ENCODE results near the gene SSH2.
"Not testable (repeated sequence)": the region's sequence is repeated elsewhere in the genome, so short reads cannot be mapped to it uniquely, and the experiment has no call there.

The SSH2 gene

GRCh38 chr17:29929533-29930408, at the start of gene SSH2:
Gene SSH2 (minus strand): TSS chr17:29930228. CDS start chr17:29930000, 228 bp downstream.
- Mint-ChIP-seq H3K36me3 (ENCODE audit: low read depth) (peaks cover 9% of the 10 kb centered on the region), H3K9me3 (no peaks in the 10 kb centered on the region), H3K27me3 (ENCODE audit: low read depth) (no peaks in the 10 kb centered on the region), H3K4me1 (ENCODE audit: low read depth) (peaks cover 21% of the 10 kb centered on the region), H3K27ac (no peak within 1 kb of the TSS), H3K4me3 (no peak within 1 kb of the TSS)
- peak; percentile 86 for DNase-seq (ENCODE audit: low spot score)

- no peak overlapping the region for H3K4me3 Mint-ChIP-seq
- no peak overlapping the region for H3K27ac Mint-ChIP-seq
- H3K9me3 Mint-ChIP-seq = no peaks in the 10 kb centered on the region
- no peak for DNase-seq (ENCODE audit: low spot score)
- H3K4me1 Mint-ChIP-seq (ENCODE audit: low read depth) = no peaks in the 10 kb centered on the region
- H3K36me3 Mint-ChIP-seq (ENCODE audit: low read depth) = no peaks in the 10 kb centered on the region
- peaks cover 20% of the 10 kb centered on the region for H3K27me3 Mint-ChIP-seq (ENCODE audit: low read depth)
Measured at GRCh38 chr17:29977836-29978235, 47.8 kb upstream of the SSH2 start.

GRCh38 chr17:29973005-29973404, 43.0 kb upstream of the SSH2 start:
- H3K4me3 Mint-ChIP-seq = no peak overlapping the region
- no peaks in the 10 kb centered on the region for H3K9me3 Mint-ChIP-seq
- no peaks in the 10 kb centered on the region for H3K36me3 Mint-ChIP-seq (ENCODE audit: low read depth)
- no peak overlapping the region for H3K27ac Mint-ChIP-seq
- H3K4me1 Mint-ChIP-seq (ENCODE audit: low read depth) = no peaks in the 10 kb centered on the region
- peaks cover 16% of the 10 kb centered on the region for H3K27me3 Mint-ChIP-seq (ENCODE audit: low read depth)
- DNase-seq (ENCODE audit: low spot score) = no peak

- Mint-ChIP-seq H3K27me3 (ENCODE audit: low read depth) (peaks cover 14% of the 10 kb centered on the region), H3K36me3 (ENCODE audit: low read depth) (no peaks in the 10 kb centered on the region), H3K27ac (no peak overlapping the region), H3K9me3 (no peaks in the 10 kb centered on the region), H3K4me3 (no peak overlapping the region), H3K4me1 (ENCODE audit: low read depth) (no peaks in the 10 kb centered on the region)
- DNase-seq (ENCODE audit: low spot score) = no peak
Measured at GRCh38 chr17:29972277-29972676, 42.2 kb upstream of the SSH2 start.

- H3K4me3 Mint-ChIP-seq = no peak overlapping the region
- no peaks in the 10 kb centered on the region for H3K4me1 Mint-ChIP-seq (ENCODE audit: low read depth)
- no peak for DNase-seq (ENCODE audit: low spot score)
Measured at GRCh38 chr17:29968271-29968670, 38.2 kb upstream of the SSH2 start.

GRCh38 chr17:29962656-29963055, 32.6 kb upstream of the SSH2 start:
- H3K9me3 Mint-ChIP-seq = no peaks in the 10 kb centered on the region
- H3K4me3 Mint-ChIP-seq = no peak overlapping the region
- H3K36me3 Mint-ChIP-seq (ENCODE audit: low read depth) = no peaks in the 10 kb centered on the region
- H3K4me1 Mint-ChIP-seq (ENCODE audit: low read depth) = no peaks in the 10 kb centered on the region
- H3K27me3 Mint-ChIP-seq (ENCODE audit: low read depth) = peaks cover 10% of the 10 kb centered on the region
- DNase-seq (ENCODE audit: low spot score) = no peak
- H3K27ac Mint-ChIP-seq = no peak overlapping the region

More at GRCh38 chr17:29968271-29968670, 38.2 kb upstream of the SSH2 start:
- Mint-ChIP-seq H3K27me3 (ENCODE audit: low read depth) (peaks cover 5% of the 10 kb centered on the region), H3K9me3 (no peaks in the 10 kb centered on the region), H3K36me3 (ENCODE audit: low read depth) (no peaks in the 10 kb centered on the region), H3K27ac (no peak overlapping the region)

- no peaks in the 10 kb centered on the region for H3K4me1 Mint-ChIP-seq (ENCODE audit: low read depth)
- H3K4me3 Mint-ChIP-seq = no peak overlapping the region
- peaks cover 15% of the 10 kb centered on the region for H3K27me3 Mint-ChIP-seq (ENCODE audit: low read depth)
- H3K27ac Mint-ChIP-seq = no peak overlapping the region
- DNase-seq (ENCODE audit: low spot score) = no peak
- H3K36me3 Mint-ChIP-seq (ENCODE audit: low read depth) = no peaks in the 10 kb centered on the region
- H3K9me3 Mint-ChIP-seq = peaks cover 3% of the 10 kb centered on the region
Measured at GRCh38 chr17:29959658-29960337, 29.8 kb upstream of the SSH2 start.

GRCh38 chr17:29958947-29959657, 29.1 kb upstream of the SSH2 start:
- Mint-ChIP-seq H3K9me3 (peaks cover 7% of the 10 kb centered on the region), H3K27me3 (ENCODE audit: low read depth) (peaks cover 15% of the 10 kb centered on the region), H3K4me1 (ENCODE audit: low read depth) (no peaks in the 10 kb centered on the region), H3K36me3 (ENCODE audit: low read depth) (no peaks in the 10 kb centered on the region), H3K4me3 (no peak overlapping the region), H3K27ac (no peak overlapping the region)
- no peak for DNase-seq (ENCODE audit: low spot score)

GRCh38 chr17:29957488-29957887, 27.5 kb upstream of the SSH2 start:
- H3K27ac Mint-ChIP-seq; H3K4me3 Mint-ChIP-seq; DNase-seq (ENCODE audit: low spot score); H3K36me3 Mint-ChIP-seq (ENCODE audit: low read depth); H3K4me1 Mint-ChIP-seq (ENCODE audit: low read depth): not testable (repeated sequence)
- H3K27me3 Mint-ChIP-seq (ENCODE audit: low read depth) = peaks cover 13% of the 10 kb centered on the region
- peaks cover 15% of the 10 kb centered on the region for H3K9me3 Mint-ChIP-seq

GRCh38 chr17:29956225-29956624, 26.2 kb upstream of the SSH2 start:
- H3K9me3 Mint-ChIP-seq = peaks cover 15% of the 10 kb centered on the region
- H3K4me3 Mint-ChIP-seq = no peak overlapping the region
- no peaks in the 10 kb centered on the region for H3K4me1 Mint-ChIP-seq (ENCODE audit: low read depth)
- no peak for DNase-seq (ENCODE audit: low spot score)
- no peaks in the 10 kb centered on the region for H3K36me3 Mint-ChIP-seq (ENCODE audit: low read depth)
- no peak overlapping the region for H3K27ac Mint-ChIP-seq
- peaks cover 5% of the 10 kb centered on the region for H3K27me3 Mint-ChIP-seq (ENCODE audit: low read depth)

- Mint-ChIP-seq H3K4me3 (no peak overlapping the region), H3K27me3 (ENCODE audit: low read depth) (peaks cover 8% of the 10 kb centered on the region)
- DNase-seq (ENCODE audit: low spot score) = no peak
Measured at GRCh38 chr17:29954405-29954804, 24.4 kb upstream of the SSH2 start.

GRCh38 chr17:29949696-29950095, 19.7 kb upstream of the SSH2 start:
- peaks cover 3% of the 10 kb centered on the region for H3K27me3 Mint-ChIP-seq (ENCODE audit: low read depth)
- H3K4me1 Mint-ChIP-seq (ENCODE audit: low read depth) = peaks cover 7% of the 10 kb centered on the region
- no peaks in the 10 kb centered on the region for H3K36me3 Mint-ChIP-seq (ENCODE audit: low read depth)
- peaks cover 10% of the 10 kb centered on the region for H3K9me3 Mint-ChIP-seq
- no peak for DNase-seq (ENCODE audit: low spot score)
- H3K4me3 Mint-ChIP-seq = no peak overlapping the region
- no peak overlapping the region for H3K27ac Mint-ChIP-seq

More at GRCh38 chr17:29954405-29954804, 24.4 kb upstream of the SSH2 start:
- Mint-ChIP-seq H3K27ac (no peak overlapping the region), H3K9me3 (peaks cover 15% of the 10 kb centered on the region), H3K36me3 (ENCODE audit: low read depth) (no peaks in the 10 kb centered on the region), H3K4me1 (ENCODE audit: low read depth) (no peaks in the 10 kb centered on the region)

GRCh38 chr17:29948448-29949215, 18.6 kb upstream of the SSH2 start:
- peaks cover 5% of the 10 kb centered on the region for H3K9me3 Mint-ChIP-seq
- H3K4me3 Mint-ChIP-seq = no peak overlapping the region
- H3K27ac Mint-ChIP-seq = peak overlapping the region; percentile 10
- no peak for DNase-seq (ENCODE audit: low spot score)
- H3K27me3 Mint-ChIP-seq (ENCODE audit: low read depth) = peaks cover 3% of the 10 kb centered on the region
- no peaks in the 10 kb centered on the region for H3K36me3 Mint-ChIP-seq (ENCODE audit: low read depth)
- H3K4me1 Mint-ChIP-seq (ENCODE audit: low read depth) = peaks cover 7% of the 10 kb centered on the region
